SH-SY5Y (cell line): ENCODE results near the gene TRMT61A.

ENCODE experiments used
- GATA2 ChIP-seq: IDR thresholded peaks from 2 replicates; pipeline ENCODE4 v1.6.1; 2011; ENCODE audit warnings: mild to moderate bottlenecking, low read depth, low read length
- GATA3 ChIP-seq: IDR thresholded peaks from 2 replicates; pipeline ENCODE4 v1.6.1; 2011; ENCODE audit warnings: low read depth, mild to moderate bottlenecking, low read length, moderate library complexity

The TRMT61A gene

GRCh38 chr14:103528587-103529382 is at the start of gene TRMT61A:
Gene TRMT61A (plus strand): TSS chr14:103529196. CDS start chr14:103529979, 783 bp downstream.
- TF ChIP-seq GATA2 (no peak), GATA3 (no peak)

DNA sequence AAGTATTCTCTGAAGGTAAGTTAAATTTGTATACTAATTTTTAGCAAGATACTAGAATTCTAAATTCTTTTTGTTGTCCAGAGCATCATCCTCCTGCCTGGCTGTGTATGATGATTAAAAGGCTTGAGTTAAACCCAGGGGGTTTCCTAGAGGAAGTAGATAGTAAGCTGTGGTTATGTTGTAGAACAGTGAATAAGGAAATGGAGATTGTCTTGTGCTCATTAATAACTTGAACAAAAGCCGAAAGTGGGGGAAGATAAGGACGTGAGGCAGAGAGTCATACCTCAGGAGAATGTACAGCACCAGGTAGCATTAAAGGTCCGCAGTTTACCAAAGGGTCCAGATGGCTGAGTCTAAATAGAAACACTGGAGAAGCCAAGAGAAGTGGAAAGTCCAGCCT is 48.4 kb upstream of the TRMT61A start:
- TF ChIP-seq GATA3 (no peak), GATA2 (no peak)

GRCh38 chr14:103483600-103483999 is 45.4 kb upstream of the TRMT61A start:
- TF ChIP-seq GATA3 (no peak), GATA2 (no peak)

- TF ChIP-seq GATA3, result no peak
- TF ChIP-seq GATA2, result no peak
These were observed 43.5 kb upstream of the TRMT61A start for GRCh38 chr14:103485504-103485903.

- TF ChIP-seq GATA3, result no peak
- no peak for TF ChIP-seq GATA2
These were observed 40.9 kb upstream of the TRMT61A start for GRCh38 chr14:103488071-103488470.

DNA sequence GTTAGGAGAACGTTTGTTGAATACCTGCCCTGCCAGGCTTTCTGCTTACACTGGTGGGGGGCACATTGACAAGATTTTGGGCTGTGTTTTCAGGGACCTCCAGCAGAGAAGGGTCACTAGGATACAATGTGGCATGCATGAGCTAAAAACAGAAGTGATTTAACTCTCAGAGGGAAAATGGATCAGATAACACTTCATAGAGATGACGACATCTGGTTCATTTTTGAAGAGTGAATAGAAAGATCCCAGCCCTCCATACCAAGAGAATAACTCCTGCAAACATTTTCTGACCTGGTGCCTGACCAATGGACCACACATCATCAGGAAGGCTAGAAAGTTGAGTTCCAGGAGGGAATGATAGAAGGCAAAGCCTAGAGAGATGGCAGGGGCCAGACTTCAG is 40.0 kb upstream of the TRMT61A start:
- no peak for TF ChIP-seq GATA2
- no peak for TF ChIP-seq GATA3

DNA sequence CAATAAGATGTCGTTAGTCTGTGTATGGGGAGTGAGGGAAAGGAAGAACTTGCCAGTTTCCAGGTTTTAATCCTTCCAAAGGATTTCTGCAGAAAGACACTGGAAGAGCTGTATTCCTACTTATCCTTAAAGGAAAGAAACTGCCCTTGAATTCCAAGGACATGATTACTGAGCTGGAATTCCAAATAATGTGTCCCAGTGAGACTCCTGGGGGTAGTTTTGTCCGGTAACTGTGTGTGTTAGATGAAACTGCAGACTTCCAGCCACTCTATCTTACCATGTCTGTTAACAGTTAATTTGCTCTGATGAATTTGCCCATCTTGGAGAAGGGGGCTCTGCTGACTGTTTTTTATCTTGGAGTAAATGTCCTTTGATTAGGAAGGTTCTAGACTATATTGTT is 39.4 kb upstream of the TRMT61A start:
- TF ChIP-seq GATA3, result no peak
- TF ChIP-seq GATA2, result no peak

- TF ChIP-seq GATA2, result no peak
- TF ChIP-seq GATA3, result no peak
These were observed 37.3 kb upstream of the TRMT61A start for GRCh38 chr14:103491691-103492090.

GRCh38 chr14:103492156-103492925 is 36.7 kb upstream of the TRMT61A start:
- no peak for TF ChIP-seq GATA2
- TF ChIP-seq GATA3, result no peak

- TF ChIP-seq GATA2 (no peak), GATA3 (no peak)
These were observed 33.1 kb upstream of the TRMT61A start for GRCh38 chr14:103495854-103496253.

DNA sequence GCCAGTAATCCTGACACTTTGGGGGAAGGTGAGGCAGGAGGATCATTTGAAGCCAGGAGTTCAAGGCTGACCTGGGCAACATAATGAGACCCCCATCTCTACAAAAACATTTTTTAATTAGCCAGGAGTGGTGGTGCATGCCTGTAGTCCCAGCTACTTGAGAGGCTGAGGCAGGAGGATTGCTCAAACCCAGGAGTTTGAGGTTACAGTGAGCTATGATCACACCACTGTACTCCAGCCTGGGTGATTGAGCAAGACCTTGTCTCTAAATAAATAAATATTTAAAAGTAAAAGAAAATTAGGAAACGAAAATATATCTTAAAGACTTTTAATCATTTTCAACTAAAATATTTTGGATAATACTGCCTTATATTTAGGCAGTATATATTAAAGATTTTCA is 32.2 kb upstream of the TRMT61A start:
- no peak for TF ChIP-seq GATA2
- no peak for TF ChIP-seq GATA3

DNA sequence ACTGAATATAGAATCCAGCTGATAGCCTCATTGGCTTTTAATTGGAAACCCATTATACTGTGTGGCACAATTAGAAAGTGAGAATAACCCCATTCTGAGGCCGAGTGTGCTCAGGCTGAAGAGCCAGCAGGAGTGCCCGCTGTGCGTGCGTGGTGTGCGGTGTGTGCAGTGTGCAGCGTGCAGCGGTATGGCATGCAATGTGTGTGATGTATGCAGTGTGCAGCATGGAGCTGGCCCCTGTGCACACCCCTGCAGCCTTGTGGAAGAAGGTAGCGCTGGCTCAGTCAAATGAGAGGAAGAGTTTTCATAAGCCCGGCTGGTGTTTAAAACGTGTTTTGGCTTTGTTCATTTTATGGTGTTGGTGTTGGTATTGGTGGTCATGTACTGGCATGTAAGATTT is 29.3 kb upstream of the TRMT61A start:
- TF ChIP-seq GATA2 (no peak), GATA3 (no peak)

- no peak for TF ChIP-seq GATA2
- TF ChIP-seq GATA3, result no peak
These were observed 28.6 kb upstream of the TRMT61A start for GRCh38 chr14:103500148-103500990.
